MCF 10A (cell line): ENCODE measurements around the gene ADIRF. TPM values are rescaled to one million over a fixed set of nuclear protein-coding genes. Genes with fewer than 3 reads are reported as not detected.
A peak's percentile ranks its signal among the peaks of the same experiment; 100 is the strongest.

Experiments
- BruUV-seq: library from RNA; stranded (reverse); fragments of 400-500 nt; replicated peaks from 2 replicates; lab custom pipeline; 2021; lab: Mats Ljungman, UMichigan
- CTCF ChIA-PET: fragments of 300-600 bp; sonication (Branson Sonifier 250); formaldehyde crosslinking; extraction: SDS; loops from one replicate; lab custom pipeline; 2021; ENCODE audit warnings: antibody characterized with exemption, inconsistent platforms; lab: Yijun Ruan, JAX
- POLR2A ChIA-PET: fragments of 300-600, 350-650 bp; sonication (Branson Sonifier 250); formaldehyde crosslinking; extraction: SDS; loops from one replicate; lab custom pipeline; 2020; ENCODE audit warnings: antibody characterized with exemption, inconsistent platforms; lab: Yijun Ruan, JAX
- DNase-seq: peaks from one replicate; pipeline ENCODE4 v3.0.0-alpha.2; 2018; ENCODE audit not compliant: unreplicated experiment
- H3K27ac Mint-ChIP-seq: one replicate; pipeline ENCODE4 v1.8.0; 2022; ENCODE audit warnings: mild to moderate bottlenecking, low read depth, mixed read lengths; ENCODE audit not compliant: unreplicated experiment
- H3K27me3 Mint-ChIP-seq: one replicate; pipeline ENCODE4 v1.8.0; 2022; ENCODE audit warnings: mixed read lengths; ENCODE audit not compliant: insufficient read depth, unreplicated experiment
- H3K36me3 Mint-ChIP-seq: one replicate; pipeline ENCODE4 v1.8.0; 2022; ENCODE audit warnings: mild to moderate bottlenecking, moderate library complexity, mixed read lengths; ENCODE audit not compliant: insufficient read depth, unreplicated experiment
- H3K4me1 Mint-ChIP-seq: one replicate; pipeline ENCODE4 v1.8.0; 2022; ENCODE audit warnings: mixed read lengths; ENCODE audit not compliant: insufficient read depth, unreplicated experiment
- H3K4me3 Mint-ChIP-seq: one replicate; pipeline ENCODE4 v1.8.0; 2022; ENCODE audit warnings: mild to moderate bottlenecking, moderate library complexity, mixed read lengths; ENCODE audit not compliant: unreplicated experiment
- H3K9me3 Mint-ChIP-seq: one replicate; pipeline ENCODE4 v1.8.0; 2022; ENCODE audit warnings: mixed read lengths; ENCODE audit not compliant: unreplicated experiment
- intact Hi-C: fragments of 100-400 bp; cut with micrococcal nuclease; formaldehyde crosslinking; loops from 2 replicates; pipeline ENCODE4 v1.14.1; 2022
- total RNA-seq: library from RNA; stranded (reverse); gene quantifications from 2 replicates; pipeline ENCODE4 v1.2.3, GENCODE V29; 2022
- TF ChIP-seq, protein P1 (sequence below): fragments of 200-600 bp; IDR thresholded peaks from one replicate; pipeline ENCODE4 v1.8.0; 2022; ENCODE audit warnings: antibody characterized with exemption, mild to moderate bottlenecking; ENCODE audit not compliant: unreplicated experiment

The ADIRF gene
- total RNA-seq, 1 experiment from 2014 or later, result 60.3 TPM

DNA sequence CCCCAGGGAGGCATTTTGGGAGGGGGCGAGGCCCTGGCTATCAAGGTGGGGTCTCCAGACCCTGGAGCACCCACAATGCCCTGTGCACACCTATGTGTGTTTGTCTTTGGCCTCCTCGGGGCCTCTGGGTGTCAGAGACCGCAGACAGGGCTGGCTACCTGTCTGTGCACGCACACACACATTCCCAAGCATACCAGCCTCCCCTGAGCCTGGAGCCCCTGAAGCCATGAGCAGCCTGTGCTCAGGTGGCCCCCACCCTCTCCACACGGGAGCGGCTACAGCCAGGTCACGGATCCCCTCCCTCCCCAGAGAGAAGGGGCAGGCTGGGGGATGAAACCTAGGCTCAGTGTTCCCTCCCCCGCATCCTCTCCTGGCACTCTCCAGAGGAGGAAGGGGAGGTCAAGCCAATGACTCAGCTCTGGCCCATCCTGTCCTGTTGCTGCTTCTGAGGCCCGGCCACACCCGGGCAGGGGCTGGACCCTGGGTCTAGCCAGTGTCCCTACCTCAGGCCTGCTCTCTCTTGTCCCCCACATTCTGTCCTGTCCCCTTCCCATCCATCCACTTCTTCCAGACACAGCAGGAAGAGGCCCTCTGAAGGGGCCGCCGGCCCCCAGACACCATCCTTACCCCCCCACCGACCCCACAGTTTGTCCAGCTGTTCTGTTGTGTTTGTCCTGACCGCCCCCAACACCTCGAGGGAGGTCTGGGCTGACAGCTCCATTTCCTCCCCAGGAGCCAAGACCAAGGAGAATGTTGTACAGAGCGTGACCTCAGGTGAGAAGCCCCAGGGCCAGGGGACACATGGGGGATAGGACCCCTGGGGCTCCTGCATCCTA, 9.2 kb upstream of the ADIRF start:
- BruUV-seq, result no TSS peak
- no peaks in the 10 kb centered on the region for H3K27me3 Mint-ChIP-seq
- TF ChIP-seq, protein P1, sequence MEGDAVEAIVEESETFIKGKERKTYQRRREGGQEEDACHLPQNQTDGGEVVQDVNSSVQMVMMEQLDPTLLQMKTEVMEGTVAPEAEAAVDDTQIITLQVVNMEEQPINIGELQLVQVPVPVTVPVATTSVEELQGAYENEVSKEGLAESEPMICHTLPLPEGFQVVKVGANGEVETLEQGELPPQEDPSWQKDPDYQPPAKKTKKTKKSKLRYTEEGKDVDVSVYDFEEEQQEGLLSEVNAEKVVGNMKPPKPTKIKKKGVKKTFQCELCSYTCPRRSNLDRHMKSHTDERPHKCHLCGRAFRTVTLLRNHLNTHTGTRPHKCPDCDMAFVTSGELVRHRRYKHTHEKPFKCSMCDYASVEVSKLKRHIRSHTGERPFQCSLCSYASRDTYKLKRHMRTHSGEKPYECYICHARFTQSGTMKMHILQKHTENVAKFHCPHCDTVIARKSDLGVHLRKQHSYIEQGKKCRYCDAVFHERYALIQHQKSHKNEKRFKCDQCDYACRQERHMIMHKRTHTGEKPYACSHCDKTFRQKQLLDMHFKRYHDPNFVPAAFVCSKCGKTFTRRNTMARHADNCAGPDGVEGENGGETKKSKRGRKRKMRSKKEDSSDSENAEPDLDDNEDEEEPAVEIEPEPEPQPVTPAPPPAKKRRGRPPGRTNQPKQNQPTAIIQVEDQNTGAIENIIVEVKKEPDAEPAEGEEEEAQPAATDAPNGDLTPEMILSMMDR, result no peak
- no peaks in the 10 kb centered on the region for H3K9me3 Mint-ChIP-seq
- peak overlapping the region; percentile 57 for H3K4me3 Mint-ChIP-seq
- H3K36me3 Mint-ChIP-seq, result no peaks in the 10 kb centered on the region
- H3K4me1 Mint-ChIP-seq, result peaks cover 12% of the 10 kb centered on the region
- H3K27ac Mint-ChIP-seq, result no peak overlapping the region
- ChIA-PET POLR2A (interaction anchor here (0.5 to 2.0 kb wide), 4 partner anchors 10 to 20 kb away, joined by 3 to 43 read pairs (median 3); partner anchors contain the start of gene ADIRF), CTCF (interaction anchor here (0.5 to 3.5 kb wide), 6 partner anchors 8 to 21 kb away, joined by 3 to 22 read pairs (median 5); partner anchors contain the start of gene ADIRF)
- intact Hi-C loops, result no loop called here
- DNase-seq, result peak; percentile 91

DNA sequence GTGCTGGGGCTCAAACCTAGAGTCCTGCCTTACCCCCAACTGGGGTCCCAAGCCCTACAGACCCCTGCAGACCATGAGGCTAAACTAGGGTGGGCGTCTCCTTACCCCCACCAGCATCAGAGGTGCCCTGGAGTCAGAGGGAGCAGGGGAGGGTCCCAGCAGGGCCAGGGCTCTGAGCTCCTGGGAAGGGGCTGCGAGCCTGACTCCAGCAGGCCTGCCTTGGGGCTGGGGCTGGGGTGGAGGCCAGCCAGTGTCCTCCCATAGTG, 8.6 kb upstream of the ADIRF start:
- no peaks in the 10 kb centered on the region for H3K27me3 Mint-ChIP-seq
- no TSS peak for BruUV-seq
- no peak for DNase-seq
- TF ChIP-seq, protein P1, result no peak
- intact Hi-C loops, result no loop called here
- no peaks in the 10 kb centered on the region for H3K36me3 Mint-ChIP-seq
- no peaks in the 10 kb centered on the region for H3K9me3 Mint-ChIP-seq
- CTCF ChIA-PET, result interaction anchor here (0.8 to 3.5 kb wide), 4 partner anchors 8 to 22 kb away, joined by 4 to 22 read pairs (median 12); partner anchors contain the start of gene ADIRF
- H3K4me3 Mint-ChIP-seq, result no peak overlapping the region
- POLR2A ChIA-PET, result interaction anchor here (0.5 to 2.0 kb wide), 3 partner anchors 10 to 19 kb away, joined by 3 to 43 read pairs (median 3); partner anchors contain the start of gene ADIRF
- no peak overlapping the region for H3K27ac Mint-ChIP-seq
- peaks cover 12% of the 10 kb centered on the region for H3K4me1 Mint-ChIP-seq

GRCh38 chr10:86960003-86960862, 8.0 kb upstream of the ADIRF start:
- Mint-ChIP-seq H3K27ac (no peak overlapping the region), H3K4me3 (no peak overlapping the region), H3K4me1 (peaks cover 12% of the 10 kb centered on the region), H3K27me3 (no peaks in the 10 kb centered on the region), H3K9me3 (no peaks in the 10 kb centered on the region), H3K36me3 (no peaks in the 10 kb centered on the region)
- POLR2A ChIA-PET, result interaction anchor here (2.0 kb wide), 1 partner anchor 9 kb away, joined by 43 read pairs; the partner anchor contains the start of gene ADIRF
- TF ChIP-seq, protein P1, result peak; percentile 85
- peak; percentile 80 for DNase-seq
- BruUV-seq, result no TSS peak
- CTCF ChIA-PET, result interaction anchor here (0.7 to 3.5 kb wide), 12 partner anchors 7 to 305 kb away, joined by 3 to 22 read pairs (median 4); partner anchors contain the start of gene ADIRF
- intact Hi-C loops, result no loop called here
